Umbilical cord (tissue), 2 donors: ENCODE results near the gene SNAP29. TPM values are rescaled to one million over a fixed set of nuclear protein-coding genes. Genes with fewer than 3 reads are reported as not detected.
"Not testable (repeated sequence)": the region's sequence is repeated elsewhere in the genome, so short reads cannot be mapped to it uniquely, and the experiment has no call there.

Experiments used
- DNase-seq: peaks from one replicate; pipeline ENCODE4 v3.0.0-alpha.2; 2015; ENCODE audit warnings: low spot score
- total RNA-seq: library from RNA; depleted of rRNA; stranded (reverse); fragments of >200 nt; gene quantifications from one replicate; pipeline ENCODE4 v1.2.3, GENCODE V29; 2014; ENCODE audit warnings: low replicate concordance; ENCODE audit not compliant: insufficient read depth

SNAP29 gene
- 5.1 TPM for total RNA-seq

- DNase-seq, result peak; percentile 99
Observed at GRCh38 chr22:20858615-20859416, at the start of gene SNAP29, which contains the start of gene PI4KA. SNAP29 (plus strand) TSS chr22:20859007; CDS start chr22:20859111, 104 bp downstream. PI4KA (minus strand) TSS chr22:20858811; CDS start chr22:20858725, 86 bp downstream.

- DNase-seq, result no peak
Observed at GRCh38 chr22:20809538-20810185, 49.1 kb upstream of the SNAP29 start.

GRCh38 chr22:20810645-20811044 lies 48.2 kb upstream of the SNAP29 start:
- no peak for DNase-seq

GRCh38 chr22:20811171-20811570 lies 47.6 kb upstream of the SNAP29 start:
- DNase-seq, result no peak

- DNase-seq, result no peak
Observed at GRCh38 chr22:20811971-20812660, 46.7 kb upstream of the SNAP29 start.

- DNase-seq, result no peak
Observed at GRCh38 chr22:20813056-20813455, 45.8 kb upstream of the SNAP29 start.

- DNase-seq, result no peak
Observed at GRCh38 chr22:20814221-20814808, 44.5 kb upstream of the SNAP29 start.

GRCh38 chr22:20815477-20816050 lies 43.2 kb upstream of the SNAP29 start:
- DNase-seq, result no peak

- DNase-seq, result no peak
Observed at GRCh38 chr22:20816559-20816958, 42.2 kb upstream of the SNAP29 start.

GRCh38 chr22:20818471-20818870 lies 40.3 kb upstream of the SNAP29 start:
- no peak for DNase-seq

- no peak for DNase-seq
Observed at GRCh38 chr22:20819471-20819870, 39.3 kb upstream of the SNAP29 start.

GRCh38 chr22:20821717-20822239 lies 37.0 kb upstream of the SNAP29 start:
- not testable (repeated sequence) for DNase-seq

- no peak for DNase-seq
Observed at GRCh38 chr22:20822240-20822639, 36.6 kb upstream of the SNAP29 start.

GRCh38 chr22:20823264-20823663 lies 35.5 kb upstream of the SNAP29 start:
- no peak for DNase-seq

- not testable (repeated sequence) for DNase-seq
Observed at GRCh38 chr22:20825216-20825615, 33.6 kb upstream of the SNAP29 start.

GRCh38 chr22:20825624-20826023 lies 33.2 kb upstream of the SNAP29 start:
- no peak for DNase-seq

GRCh38 chr22:20826373-20827152 lies 32.2 kb upstream of the SNAP29 start:
- not testable (repeated sequence) for DNase-seq

- DNase-seq, result no peak
Observed at GRCh38 chr22:20829491-20830134, 29.2 kb upstream of the SNAP29 start.

- no peak for DNase-seq
Observed at GRCh38 chr22:20833225-20833665, 25.6 kb upstream of the SNAP29 start.

GRCh38 chr22:20834206-20834605 lies 24.6 kb upstream of the SNAP29 start:
- no peak for DNase-seq
